Parietal lobe (tissue), 2 donors: Measurements from ENCODE around the gene CCDC85A. TPM values are rescaled to one million over a fixed set of nuclear protein-coding genes. Genes with fewer than 3 reads are reported as not detected.

Experiments used
- small RNA-seq: library from RNA; depleted of rRNA; stranded (forward); fragments of <200 nt; gene quantifications from one replicate; pipeline ENCODE3, GENCODE V24; 2014; ENCODE audit warnings: low replicate concordance
- total RNA-seq: library from RNA; depleted of rRNA; stranded (reverse); fragments of >200 nt; gene quantifications from one replicate; pipeline ENCODE4 v1.2.3, GENCODE V29; 2014

The CCDC85A gene
- 34.4 TPM for total RNA-seq

DNA sequence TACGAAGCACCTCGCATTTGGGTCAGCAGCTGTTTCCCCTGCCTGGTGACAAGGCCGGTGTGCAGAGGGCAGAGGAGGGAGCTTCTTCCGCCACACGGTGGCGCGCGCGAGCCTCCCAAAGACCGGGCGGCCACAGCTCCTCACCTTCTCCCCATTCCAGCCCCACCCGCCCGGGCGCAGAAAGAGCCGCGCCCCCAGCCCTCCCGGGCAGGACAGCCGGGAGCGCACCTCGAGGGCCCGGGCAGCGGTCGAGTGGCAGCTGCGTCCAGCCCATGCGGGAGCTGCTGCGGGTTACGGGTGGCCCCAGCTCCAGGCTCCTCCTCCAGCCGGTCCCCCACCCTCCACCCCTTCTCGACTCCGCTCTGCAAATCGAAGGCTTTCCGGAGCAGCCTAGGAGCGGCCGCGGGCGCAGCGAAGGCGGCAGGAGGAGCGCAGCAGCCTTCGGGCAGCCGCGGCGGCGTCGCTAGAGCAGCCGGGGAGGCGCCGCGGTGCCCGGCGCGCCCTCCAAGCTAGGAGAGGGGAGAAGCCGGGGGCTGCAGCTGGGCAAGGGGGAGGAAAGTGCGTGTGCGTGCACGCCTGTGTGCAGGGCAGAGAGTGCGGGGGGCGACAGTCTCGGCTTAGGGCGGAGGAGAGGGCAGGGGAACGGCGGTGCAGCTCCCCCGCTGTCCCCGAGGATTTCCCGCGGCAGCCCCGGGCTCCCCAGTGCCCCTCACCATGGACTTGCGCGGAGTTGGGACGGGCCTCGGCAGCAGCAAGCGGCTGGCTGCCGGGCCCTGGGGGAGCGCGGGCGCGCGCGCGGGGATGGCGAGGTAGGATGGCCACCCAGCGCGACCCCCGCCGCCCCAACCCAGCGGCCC lies at the start of gene CCDC85A:
TSS of gene CCDC85A (plus strand) at position 348 of the 857 bp plus-strand sequence. CDS start 635 bp downstream, outside the sequence.

Small RNA genes within 50 kb of the gene (small RNA-seq; reads per million reads assigned to genes)
- gene RNA5SP93: not detected
